Panc1 (cell line): ENCODE results near the gene USP12. TPM values are rescaled to one million over a fixed set of nuclear protein-coding genes. Genes with fewer than 3 reads are reported as not detected.
A peak's percentile ranks its signal among the peaks of the same experiment; 100 is the strongest.

Experiments used
- ATAC-seq: fragments of 200-7000 bp; cut with Tn5 transposase; 2 replicates; pipeline ENCODE4 v1.9.1; 2020; ENCODE audit warnings: mild to moderate bottlenecking, moderate library complexity
- BruUV-seq: library from RNA; stranded (reverse); fragments of 400-500 nt; replicated peaks from 2 replicates; lab custom pipeline; 2021; lab: Mats Ljungman, UMichigan
- CTCF ChIA-PET: fragments of 300-600 bp; sonication (Branson Sonifier 250); formaldehyde crosslinking; loops from one replicate; lab custom pipeline; 2022; ENCODE audit warnings: antibody characterized with exemption; lab: Charles Lee
- POLR2A ChIA-PET: fragments of 300-600 bp; sonication (Branson Sonifier 250); formaldehyde crosslinking; loops from one replicate; lab custom pipeline; 2022; ENCODE audit warnings: antibody characterized with exemption; lab: Charles Lee
- DNase-seq: peaks from one replicate; pipeline ENCODE4 v3.0.0-alpha.2; 2010; ENCODE audit warnings: low read depth, low spot score
- H3K27ac ChIP-seq: 2 replicates; pipeline ENCODE4 v1.5.1; 2011; ENCODE audit warnings: mild to moderate bottlenecking, low read length, inconsistent platforms
- H3K27me3 ChIP-seq: fragments of 200-500 bp; sonication (Bioruptor generic); 2 replicates; pipeline ENCODE4 v1.6.0; 2014; ENCODE audit warnings: low read length, inconsistent platforms; ENCODE audit not compliant: control insufficient read depth, insufficient read depth
- H3K36me3 ChIP-seq: fragments of 200-500 bp; sonication (Bioruptor generic); 2 replicates; pipeline ENCODE4 v1.5.1; 2014; ENCODE audit warnings: inconsistent platforms, mild to moderate bottlenecking, low read length, moderate library complexity; ENCODE audit not compliant: control insufficient read depth, insufficient read depth
- H3K4me1 ChIP-seq: 2 replicates; pipeline ENCODE4 v1.5.1; 2011; ENCODE audit warnings: inconsistent platforms, mild to moderate bottlenecking, low read length, moderate library complexity; ENCODE audit not compliant: control insufficient read depth, insufficient read depth
- H3K4me3 ChIP-seq, 2 experiments: 2 replicates each; pipeline ENCODE4 v1.5.1; 2011 to 2012; ENCODE audit warnings: low read depth in 2 of 2, low read length in 2 of 2, mild to moderate bottlenecking in 2 of 2, inconsistent platforms in 1 of 2, moderate library complexity in 1 of 2
- H3K9me3 ChIP-seq: fragments of 200-500 bp; sonication (Bioruptor generic); 2 replicates; pipeline ENCODE4 v1.5.1; 2014; ENCODE audit warnings: low read depth, mild to moderate bottlenecking, inconsistent platforms, low read length, moderate library complexity; ENCODE audit not compliant: control insufficient read depth, insufficient read depth
- POLR2AphosphoS5 ChIP-seq: IDR thresholded peaks from 2 replicates; pipeline ENCODE4 v1.6.1; 2012; ENCODE audit warnings: mild to moderate bottlenecking, low read depth, low read length, moderate library complexity
- SIN3A ChIP-seq: IDR thresholded peaks from 2 replicates; pipeline ENCODE4 v1.6.1; 2012; ENCODE audit warnings: low read depth, mild to moderate bottlenecking, low read length, moderate library complexity, borderline replicate concordance; ENCODE audit not compliant: insufficient read depth
- TCF7L2 ChIP-seq: IDR thresholded peaks from 2 replicates; pipeline ENCODE4 v1.6.1; 2011; ENCODE audit warnings: mild to moderate bottlenecking, low read depth, low read length, inconsistent platforms
- in situ Hi-C: cut with HindIII; loops from 2 replicates; pipeline ENCODE4 v1.10.0; 2016; ENCODE audit warnings: low sequenced_read_pairs, low pct_unique_long_range_greater_than_20kb
- intact Hi-C: fragments of 100-400 bp; cut with micrococcal nuclease; formaldehyde crosslinking; loops from one replicate; pipeline ENCODE4 v1.10.0; 2022; ENCODE audit not compliant: unreplicated experiment
- total RNA-seq: library from RNA; stranded (reverse); gene quantifications from one replicate; pipeline ENCODE4 v1.2.1, GENCODE V29; 2021; ENCODE audit not compliant: unreplicated experiment
- TF ChIP-seq, protein P1 (sequence below), 2 experiments: IDR thresholded peaks; 2 replicates each; pipeline ENCODE4 v1.6.1; 2011 to 2012; ENCODE audit warnings: low read depth in 2 of 2, control low read depth in 1 of 2, low read length in 1 of 2, mild to moderate bottlenecking in 1 of 2, moderate library complexity in 1 of 2; ENCODE audit not compliant: insufficient read depth in 1 of 2
- TF ChIP-seq, protein P2 (sequence below): fragments of 450-650 bp; IDR thresholded peaks from 2 replicates; pipeline ENCODE4 v1.5.1; 2017; ENCODE audit warnings: mild to moderate bottlenecking

Gene USP12
- total RNA-seq, 1 experiment from 2014 or later: 82.0 TPM

DNA sequence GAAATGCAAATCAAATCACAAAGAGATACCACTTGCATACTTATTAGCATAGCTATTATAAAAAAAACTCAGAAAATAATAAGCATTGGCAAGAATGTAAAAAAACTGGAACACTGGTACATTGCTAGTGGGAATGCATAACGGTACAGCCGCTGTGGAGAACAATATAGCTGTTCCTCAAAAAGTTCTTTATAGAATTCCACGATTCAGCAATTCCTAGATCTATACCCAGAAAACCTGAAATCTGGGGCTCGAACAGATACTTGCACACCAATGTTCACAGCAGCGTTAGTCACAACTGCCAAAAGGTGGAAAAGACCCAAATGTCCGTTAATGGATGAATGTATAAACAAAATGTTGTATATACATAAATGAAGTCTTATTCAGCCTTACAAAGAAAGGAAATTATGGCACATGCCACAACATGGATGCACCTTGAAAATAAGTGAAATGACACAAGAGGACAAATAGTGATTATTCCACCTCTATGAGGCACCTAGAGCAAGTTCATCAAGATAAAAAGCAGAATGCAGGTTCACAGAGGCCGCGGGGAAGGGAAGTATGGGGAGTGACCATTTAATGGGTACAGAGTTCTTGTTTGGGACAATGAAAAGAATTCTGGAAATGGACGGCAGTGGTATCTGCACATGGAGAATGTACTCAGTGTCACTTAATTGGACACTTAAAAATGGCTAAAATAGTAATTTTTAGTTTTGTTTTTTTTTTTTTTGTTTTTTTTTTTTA, 107.2 kb downstream of the USP12 start:
- Histone ChIP-seq H3K27ac (no peak overlapping the region), H3K36me3 (no peaks in the 10 kb centered on the region; the same call in 1 of the 2 replicates), H3K9me3 (no peaks in the 10 kb centered on the region), H3K4me3 (no peak overlapping the region), H3K4me1 (peaks cover 3% of the 10 kb centered on the region; the same call in 1 of the 2 replicates), H3K27me3 (no peaks in the 10 kb centered on the region)
- CTCF ChIA-PET: no interaction called here
- TF ChIP-seq, protein P1, sequence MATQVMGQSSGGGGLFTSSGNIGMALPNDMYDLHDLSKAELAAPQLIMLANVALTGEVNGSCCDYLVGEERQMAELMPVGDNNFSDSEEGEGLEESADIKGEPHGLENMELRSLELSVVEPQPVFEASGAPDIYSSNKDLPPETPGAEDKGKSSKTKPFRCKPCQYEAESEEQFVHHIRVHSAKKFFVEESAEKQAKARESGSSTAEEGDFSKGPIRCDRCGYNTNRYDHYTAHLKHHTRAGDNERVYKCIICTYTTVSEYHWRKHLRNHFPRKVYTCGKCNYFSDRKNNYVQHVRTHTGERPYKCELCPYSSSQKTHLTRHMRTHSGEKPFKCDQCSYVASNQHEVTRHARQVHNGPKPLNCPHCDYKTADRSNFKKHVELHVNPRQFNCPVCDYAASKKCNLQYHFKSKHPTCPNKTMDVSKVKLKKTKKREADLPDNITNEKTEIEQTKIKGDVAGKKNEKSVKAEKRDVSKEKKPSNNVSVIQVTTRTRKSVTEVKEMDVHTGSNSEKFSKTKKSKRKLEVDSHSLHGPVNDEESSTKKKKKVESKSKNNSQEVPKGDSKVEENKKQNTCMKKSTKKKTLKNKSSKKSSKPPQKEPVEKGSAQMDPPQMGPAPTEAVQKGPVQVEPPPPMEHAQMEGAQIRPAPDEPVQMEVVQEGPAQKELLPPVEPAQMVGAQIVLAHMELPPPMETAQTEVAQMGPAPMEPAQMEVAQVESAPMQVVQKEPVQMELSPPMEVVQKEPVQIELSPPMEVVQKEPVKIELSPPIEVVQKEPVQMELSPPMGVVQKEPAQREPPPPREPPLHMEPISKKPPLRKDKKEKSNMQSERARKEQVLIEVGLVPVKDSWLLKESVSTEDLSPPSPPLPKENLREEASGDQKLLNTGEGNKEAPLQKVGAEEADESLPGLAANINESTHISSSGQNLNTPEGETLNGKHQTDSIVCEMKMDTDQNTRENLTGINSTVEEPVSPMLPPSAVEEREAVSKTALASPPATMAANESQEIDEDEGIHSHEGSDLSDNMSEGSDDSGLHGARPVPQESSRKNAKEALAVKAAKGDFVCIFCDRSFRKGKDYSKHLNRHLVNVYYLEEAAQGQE (IDR thresholded peaks at IDR 0.05; ENCODE audit: insufficient read depth in 1 of 2, low read depth in 2 of 2, low read length in 1 of 2): no peak
- no peak for TF ChIP-seq TCF7L2
- TF ChIP-seq, protein P2, sequence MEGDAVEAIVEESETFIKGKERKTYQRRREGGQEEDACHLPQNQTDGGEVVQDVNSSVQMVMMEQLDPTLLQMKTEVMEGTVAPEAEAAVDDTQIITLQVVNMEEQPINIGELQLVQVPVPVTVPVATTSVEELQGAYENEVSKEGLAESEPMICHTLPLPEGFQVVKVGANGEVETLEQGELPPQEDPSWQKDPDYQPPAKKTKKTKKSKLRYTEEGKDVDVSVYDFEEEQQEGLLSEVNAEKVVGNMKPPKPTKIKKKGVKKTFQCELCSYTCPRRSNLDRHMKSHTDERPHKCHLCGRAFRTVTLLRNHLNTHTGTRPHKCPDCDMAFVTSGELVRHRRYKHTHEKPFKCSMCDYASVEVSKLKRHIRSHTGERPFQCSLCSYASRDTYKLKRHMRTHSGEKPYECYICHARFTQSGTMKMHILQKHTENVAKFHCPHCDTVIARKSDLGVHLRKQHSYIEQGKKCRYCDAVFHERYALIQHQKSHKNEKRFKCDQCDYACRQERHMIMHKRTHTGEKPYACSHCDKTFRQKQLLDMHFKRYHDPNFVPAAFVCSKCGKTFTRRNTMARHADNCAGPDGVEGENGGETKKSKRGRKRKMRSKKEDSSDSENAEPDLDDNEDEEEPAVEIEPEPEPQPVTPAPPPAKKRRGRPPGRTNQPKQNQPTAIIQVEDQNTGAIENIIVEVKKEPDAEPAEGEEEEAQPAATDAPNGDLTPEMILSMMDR: no peak
- no peak for TF ChIP-seq POLR2AphosphoS5
- no peak for TF ChIP-seq SIN3A
- ATAC-seq (peak; percentile 34; the same call in 1 of the 2 replicates), DNase-seq (no peak)
- intact Hi-C loops: no loop called here
- POLR2A ChIA-PET: no interaction called here
- in situ Hi-C loops: no loop called here
- no TSS peak for BruUV-seq

DNA sequence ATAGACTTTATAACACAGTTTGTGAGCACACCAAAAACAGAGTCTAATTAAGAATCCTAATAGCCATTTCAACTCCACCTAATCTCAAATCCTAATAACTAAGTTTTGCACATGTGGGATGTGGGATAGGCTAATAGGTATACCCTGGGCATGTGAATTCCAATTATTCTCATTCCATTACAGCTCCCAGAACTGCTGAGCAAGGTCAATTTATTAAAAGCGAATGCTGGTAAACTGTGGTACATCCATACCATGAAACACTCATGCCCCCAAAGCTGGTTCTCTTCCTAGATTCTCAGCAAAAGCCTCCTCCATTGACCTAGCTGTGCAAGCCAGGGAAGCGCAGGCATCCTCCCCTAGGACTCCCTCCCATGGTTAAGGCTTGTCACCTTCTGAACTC, 113.8 kb downstream of the USP12 start:
- H3K36me3 ChIP-seq: peaks cover 2% of the 10 kb centered on the region; the same call in 1 of the 2 replicates
- in situ Hi-C loops (no loop called here), intact Hi-C loops (no loop called here)
- H3K9me3 ChIP-seq: no peaks in the 10 kb centered on the region
- CTCF ChIA-PET: no interaction called here
- DNase-seq (no peak), ATAC-seq (no peak)
- H3K4me3 ChIP-seq: no peak overlapping the region
- H3K4me1 ChIP-seq: peaks cover 31% of the 10 kb centered on the region
- H3K27me3 ChIP-seq: no peaks in the 10 kb centered on the region
- TF ChIP-seq SIN3A (no peak), TCF7L2 (no peak), POLR2AphosphoS5 (no peak)
- TF ChIP-seq, protein P1 (IDR thresholded peaks at IDR 0.05; ENCODE audit: insufficient read depth in 1 of 2, low read depth in 2 of 2, low read length in 1 of 2): no peak
- TF ChIP-seq, protein P2: no peak
- peak overlapping the region; percentile 59; the same call in 1 of the 2 replicates for H3K27ac ChIP-seq
- POLR2A ChIA-PET: no interaction called here
- no TSS peak for BruUV-seq
